ENCODE data around the gene FYN. TPM values are rescaled to one million over a fixed set of nuclear protein-coding genes. Genes with fewer than 3 reads are reported as not detected.

Gene FYN
- total RNA-seq, 1 experiment from 2014 or later = 45.4 TPM

DNA sequence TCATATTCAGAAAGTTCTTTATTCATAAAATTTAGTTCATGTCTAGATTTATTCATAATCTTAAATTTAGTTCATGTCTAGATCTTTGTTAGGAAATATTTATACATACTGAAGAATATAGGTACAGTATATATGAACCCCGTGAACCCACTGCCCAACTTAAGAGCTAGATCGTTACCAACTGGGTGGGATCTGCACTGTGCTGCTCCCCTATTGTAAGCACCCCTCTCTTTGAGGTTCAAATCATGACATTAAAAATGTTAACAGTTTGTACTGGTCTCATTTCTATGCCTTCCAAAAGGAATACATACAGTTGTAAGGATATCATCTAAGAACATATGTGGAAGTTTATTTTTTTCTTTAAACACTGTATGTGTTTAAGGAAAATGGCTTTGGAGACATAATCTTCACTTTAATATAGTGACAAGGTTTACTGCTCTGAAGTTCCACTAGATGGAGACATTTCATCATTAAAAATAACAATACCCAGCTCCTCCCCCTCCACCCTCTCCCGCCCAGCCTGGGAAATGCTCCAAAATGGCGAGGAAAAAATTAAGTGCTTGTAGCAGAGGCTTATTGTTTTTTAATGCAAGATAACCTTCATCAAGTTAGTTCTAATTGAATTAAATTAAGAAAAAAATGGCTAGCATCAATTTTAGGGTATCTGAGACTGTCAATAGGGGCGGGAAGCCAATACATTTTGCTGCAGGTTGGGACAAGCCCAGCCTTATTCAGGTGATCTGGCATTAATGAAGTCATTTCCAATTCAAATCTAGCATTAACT, 163.4 kb downstream of the FYN start:
- Histone ChIP-seq H3K36me3 (replicated peaks; ENCODE audit: control insufficient read depth, insufficient read depth, low read length) (peaks cover 3% of the 10 kb centered on the region), H3K27me3 (ENCODE audit: control insufficient read depth, insufficient read depth, low read length) (no peaks in the 10 kb centered on the region), H3K4me3 (ENCODE audit: insufficient read depth, low read depth, low read length) (no peak overlapping the region)
- peak; percentile 84 for DNase-seq

DNA sequence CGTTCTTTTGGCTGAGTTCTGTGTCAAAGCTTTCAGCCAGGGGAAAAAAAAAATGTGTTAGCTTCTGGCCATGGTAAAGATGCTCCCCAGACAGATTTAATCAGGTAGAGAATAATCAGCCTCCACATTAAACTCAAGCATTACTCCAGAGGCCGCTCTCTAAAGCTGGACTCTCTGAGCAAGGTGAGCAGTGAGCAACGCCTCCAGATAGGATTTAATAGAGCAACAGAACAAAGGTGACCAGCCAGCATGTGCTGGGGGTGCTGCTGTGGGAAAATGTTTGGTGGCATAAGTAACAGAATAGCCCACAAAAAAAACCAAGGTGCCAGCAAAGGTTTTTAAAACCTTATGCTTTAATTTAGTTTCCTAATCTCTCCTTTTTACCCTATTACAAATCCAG, 164.1 kb downstream of the FYN start:
- H3K27me3 ChIP-seq (ENCODE audit: control insufficient read depth, insufficient read depth, low read length) = no peaks in the 10 kb centered on the region
- no peak overlapping the region for H3K4me3 ChIP-seq (ENCODE audit: insufficient read depth, low read depth, low read length)
- no peak for DNase-seq
- H3K36me3 ChIP-seq (replicated peaks; ENCODE audit: control insufficient read depth, insufficient read depth, low read length) = peaks cover 3% of the 10 kb centered on the region; the same call in 1 of the 2 replicates

DNA sequence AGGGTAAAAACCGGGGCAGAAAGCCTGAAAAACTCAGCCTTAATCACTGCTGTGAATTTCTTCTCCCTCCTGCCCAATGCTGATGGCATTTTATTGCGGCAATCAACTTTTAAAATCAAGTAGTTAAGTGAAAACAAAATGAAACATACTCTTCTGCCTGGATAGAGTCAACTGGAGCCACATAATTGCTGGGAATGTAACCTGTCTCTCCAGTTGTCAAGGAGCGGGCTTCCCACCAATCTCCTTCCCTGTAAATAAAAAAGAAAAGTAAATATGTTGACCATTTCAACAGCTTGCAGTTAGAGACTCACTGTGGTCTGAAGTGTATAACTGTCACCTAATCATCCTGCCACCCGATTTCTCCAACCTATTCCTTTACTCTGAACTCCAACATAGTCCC, 165.5 kb downstream of the FYN start:
- no peak overlapping the region for H3K4me3 ChIP-seq (ENCODE audit: insufficient read depth, low read depth, low read length)
- no peaks in the 10 kb centered on the region for H3K27me3 ChIP-seq (ENCODE audit: control insufficient read depth, insufficient read depth, low read length)
- peaks cover 7% of the 10 kb centered on the region for H3K36me3 ChIP-seq (replicated peaks; ENCODE audit: control insufficient read depth, insufficient read depth, low read length)
- no peak for DNase-seq

DNA sequence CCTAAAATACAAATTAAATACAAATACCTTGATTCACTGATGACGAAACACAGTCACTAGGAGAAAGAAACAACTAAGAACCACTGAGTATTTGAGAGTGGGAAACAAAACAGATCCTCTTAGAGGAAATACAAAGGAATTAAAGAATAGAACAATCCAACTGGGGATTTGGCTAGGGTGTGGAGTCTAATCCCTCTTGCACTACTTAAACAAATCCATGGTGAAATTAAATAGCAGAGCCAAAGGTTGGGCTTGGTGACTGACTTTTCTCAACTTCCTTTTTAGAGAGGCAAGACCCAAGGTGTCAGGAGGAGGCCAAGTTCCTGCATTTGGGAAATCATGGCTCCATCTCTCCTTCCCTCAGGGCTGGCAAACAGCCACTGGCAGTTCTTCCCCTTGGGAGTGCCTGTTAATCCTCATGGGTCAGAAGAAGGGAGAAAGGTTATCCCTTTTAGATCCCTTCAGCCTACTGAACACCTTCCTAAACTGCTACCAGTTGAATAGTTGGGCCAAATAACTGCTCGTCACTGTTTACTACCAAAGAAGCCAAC, 166.3 kb downstream of the FYN start:
- Histone ChIP-seq H3K27me3 (ENCODE audit: control insufficient read depth, insufficient read depth, low read length) (no peaks in the 10 kb centered on the region), H3K36me3 (replicated peaks; ENCODE audit: control insufficient read depth, insufficient read depth, low read length) (peaks cover 7% of the 10 kb centered on the region), H3K4me3 (ENCODE audit: insufficient read depth, low read depth, low read length) (no peak overlapping the region)
- no peak for DNase-seq

DNA sequence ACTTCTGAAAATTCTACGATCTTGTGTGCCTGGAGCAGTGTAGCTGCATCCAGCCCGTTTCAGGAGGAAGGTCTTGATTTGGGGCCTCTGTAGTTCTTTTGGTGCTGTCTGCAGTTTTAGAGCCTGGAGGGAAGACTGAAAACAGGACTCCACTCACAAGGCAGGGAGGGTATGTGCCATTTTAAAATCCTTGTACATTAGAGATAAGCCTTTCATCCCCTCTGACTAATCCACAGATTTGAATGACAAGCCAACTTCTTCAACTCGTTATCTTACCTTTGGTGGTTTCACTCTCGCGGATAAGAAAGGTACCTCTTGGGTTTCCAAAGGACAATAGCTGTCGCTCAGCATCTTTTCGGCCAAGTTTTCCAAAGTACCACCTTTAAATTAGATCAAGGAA, 169.5 kb downstream of the FYN start:
- H3K4me3 ChIP-seq (ENCODE audit: insufficient read depth, low read depth, low read length) = no peak overlapping the region
- peaks cover 9% of the 10 kb centered on the region for H3K36me3 ChIP-seq (replicated peaks; ENCODE audit: control insufficient read depth, insufficient read depth, low read length)
- no peaks in the 10 kb centered on the region for H3K27me3 ChIP-seq (ENCODE audit: control insufficient read depth, insufficient read depth, low read length)
- no peak for DNase-seq

DNA sequence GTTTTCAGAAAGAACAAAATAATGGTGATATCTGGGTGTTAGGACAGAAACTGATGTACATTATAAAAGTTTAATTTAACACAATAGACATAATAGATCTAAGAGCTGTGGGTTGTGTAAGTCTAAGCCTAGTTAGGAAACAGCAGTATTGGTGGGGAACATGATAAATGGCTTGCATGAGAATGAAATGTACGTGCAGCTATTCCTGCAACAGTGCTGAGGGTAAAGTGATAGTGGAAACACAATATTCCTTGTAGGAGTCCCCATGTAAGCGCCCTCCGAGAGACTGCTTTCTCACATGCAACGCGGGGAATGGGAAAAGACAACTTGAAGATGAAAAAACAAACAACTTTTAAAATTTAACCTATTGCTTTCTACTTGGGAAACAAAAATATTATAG, 171.0 kb downstream of the FYN start:
- H3K4me3 ChIP-seq (ENCODE audit: insufficient read depth, low read depth, low read length) = no peak overlapping the region
- H3K36me3 ChIP-seq (replicated peaks; ENCODE audit: control insufficient read depth, insufficient read depth, low read length) = peaks cover 7% of the 10 kb centered on the region
- DNase-seq = no peak
- H3K27me3 ChIP-seq (ENCODE audit: control insufficient read depth, insufficient read depth, low read length) = no peaks in the 10 kb centered on the region

DNA sequence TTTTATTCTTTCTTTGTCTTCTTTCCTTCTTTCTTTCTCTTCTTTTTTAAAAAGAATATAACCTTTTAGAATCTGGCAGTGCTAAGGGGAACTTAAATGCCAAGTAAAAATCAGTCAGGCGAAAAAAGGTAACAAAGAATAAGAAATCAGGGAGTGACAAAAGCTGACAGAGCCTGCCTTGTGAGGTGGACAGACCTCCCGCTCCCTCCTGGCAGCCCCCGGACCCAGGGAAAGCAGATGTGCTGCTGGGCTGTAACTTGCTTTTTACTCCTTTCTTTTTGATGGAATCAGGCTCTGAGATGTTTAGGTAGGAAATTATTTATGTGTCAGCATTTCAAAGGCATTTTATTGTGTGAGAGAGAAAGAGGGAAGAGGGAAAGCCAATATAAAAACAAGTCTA, 172.1 kb downstream of the FYN start:
- Histone ChIP-seq H3K36me3 (replicated peaks; ENCODE audit: control insufficient read depth, insufficient read depth, low read length) (peaks cover 8% of the 10 kb centered on the region), H3K27me3 (ENCODE audit: control insufficient read depth, insufficient read depth, low read length) (no peaks in the 10 kb centered on the region), H3K4me3 (ENCODE audit: insufficient read depth, low read depth, low read length) (no peak overlapping the region)
- DNase-seq = no peak

DNA sequence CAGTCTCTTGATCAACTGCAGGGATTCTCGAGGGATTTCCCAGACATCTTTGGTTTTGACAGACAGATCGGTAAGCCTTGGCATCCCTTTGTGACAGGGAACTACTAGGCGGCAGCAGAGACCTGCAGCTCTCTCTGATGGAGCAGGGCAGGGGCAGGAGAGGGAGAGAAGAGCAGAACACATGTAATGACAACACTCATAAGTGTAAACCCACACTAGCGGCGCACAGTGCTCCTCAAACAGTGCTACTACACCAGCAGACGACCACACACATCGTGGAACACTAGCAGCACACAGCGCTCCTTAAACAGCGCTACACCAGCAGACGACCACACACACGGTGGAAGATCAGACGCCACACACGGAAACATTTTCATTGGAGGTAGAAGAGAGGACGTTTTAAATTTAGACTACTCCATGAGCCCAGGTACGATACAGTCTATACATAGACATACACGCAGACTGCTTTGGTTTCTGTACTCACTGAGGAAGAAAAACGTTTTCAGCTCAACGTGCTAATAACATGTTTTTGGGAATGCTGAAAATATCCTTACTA, 173.0 kb downstream of the FYN start:
- peaks cover 8% of the 10 kb centered on the region for H3K36me3 ChIP-seq (replicated peaks; ENCODE audit: control insufficient read depth, insufficient read depth, low read length)
- no peak overlapping the region for H3K4me3 ChIP-seq (ENCODE audit: insufficient read depth, low read depth, low read length)
- H3K27me3 ChIP-seq (ENCODE audit: control insufficient read depth, insufficient read depth, low read length) = no peaks in the 10 kb centered on the region
- DNase-seq = no peak

DNA sequence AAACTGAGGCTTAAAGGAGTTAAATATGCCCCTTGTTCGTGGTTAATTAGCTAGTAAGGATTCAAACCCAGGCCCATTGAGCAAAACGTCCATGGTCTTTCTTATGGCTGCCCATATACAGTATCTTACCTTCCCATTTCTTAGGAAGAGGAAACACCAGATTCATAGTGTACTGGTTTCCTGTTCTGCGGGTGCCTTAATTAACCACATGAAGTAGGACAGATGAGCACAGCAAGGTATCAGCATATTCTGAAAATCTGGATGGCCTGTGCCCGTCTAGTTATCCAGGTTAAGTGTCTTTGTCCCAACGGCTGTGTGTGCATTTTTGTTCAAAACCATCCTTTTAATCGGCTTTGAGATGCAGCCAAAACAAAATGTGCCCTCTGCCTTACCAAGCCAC, 174.1 kb downstream of the FYN start:
- H3K27me3 ChIP-seq (ENCODE audit: control insufficient read depth, insufficient read depth, low read length) = no peaks in the 10 kb centered on the region
- H3K4me3 ChIP-seq (ENCODE audit: insufficient read depth, low read depth, low read length) = no peak overlapping the region
- DNase-seq = no peak
- H3K36me3 ChIP-seq (replicated peaks; ENCODE audit: control insufficient read depth, insufficient read depth, low read length) = peaks cover 11% of the 10 kb centered on the region

DNA sequence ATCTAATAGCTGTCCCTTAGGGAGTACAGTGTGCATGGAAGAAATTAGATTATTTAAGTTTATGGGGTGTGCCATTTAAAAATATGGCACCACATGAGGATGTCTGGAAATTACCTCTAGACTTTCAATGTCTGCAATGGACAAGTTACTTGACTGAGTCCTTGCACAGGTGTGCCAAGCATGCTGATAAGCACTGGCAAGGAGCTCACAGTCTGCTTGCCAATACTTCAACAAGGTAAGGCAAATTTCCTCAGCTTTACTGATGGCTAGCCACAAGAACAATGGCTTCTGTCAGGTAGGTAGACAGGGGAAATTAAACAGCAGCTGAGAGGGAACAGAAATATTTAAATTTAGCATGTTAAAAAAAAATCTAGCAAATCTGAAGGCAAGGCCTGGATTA, 176.4 kb downstream of the FYN start:
- Histone ChIP-seq H3K4me3 (ENCODE audit: insufficient read depth, low read depth, low read length) (no peak overlapping the region), H3K36me3 (replicated peaks; ENCODE audit: control insufficient read depth, insufficient read depth, low read length) (peaks cover 12% of the 10 kb centered on the region)
- no peak for DNase-seq

DNA sequence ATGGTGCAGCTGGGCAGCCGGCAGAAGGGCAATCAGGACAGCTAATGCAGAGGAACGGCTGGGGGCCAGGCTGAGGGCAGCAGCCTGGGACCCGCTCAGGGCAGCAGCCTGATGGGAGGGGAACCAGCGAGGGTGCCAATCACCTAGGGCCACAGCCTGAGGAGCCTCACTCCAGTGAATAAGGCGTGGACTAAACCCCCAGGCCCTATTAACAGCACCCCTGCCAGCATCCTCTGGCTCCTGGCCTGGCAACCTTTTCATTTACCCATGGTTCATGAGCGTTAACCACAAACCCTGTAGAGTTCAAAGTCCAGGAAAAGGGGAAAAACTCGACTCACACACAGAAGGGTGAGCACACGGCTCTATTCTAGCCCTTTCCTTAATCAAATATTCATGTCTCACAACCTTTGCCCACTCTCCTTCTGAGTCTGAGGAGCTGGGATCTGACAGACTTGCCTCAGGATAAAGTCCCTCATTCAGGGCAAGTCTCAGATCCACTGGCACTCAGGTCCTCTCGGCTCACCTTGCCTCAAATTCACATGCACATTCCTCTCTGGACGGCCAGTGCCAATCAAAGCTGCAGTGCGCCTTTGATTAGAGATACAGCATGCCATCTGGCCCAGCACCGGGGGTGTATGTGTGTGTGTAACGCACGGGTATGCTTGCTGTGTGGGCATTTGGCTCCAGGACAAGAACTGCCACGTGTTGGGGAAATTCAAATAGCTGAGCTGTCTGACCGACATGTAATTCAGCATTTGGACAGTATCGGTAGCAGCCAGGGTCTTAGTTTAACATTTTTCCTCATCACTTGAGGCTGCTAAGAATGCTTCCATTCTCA, 180.7 kb downstream of the FYN start:
- no peak for DNase-seq
- Histone ChIP-seq H3K36me3 (replicated peaks; ENCODE audit: control insufficient read depth, insufficient read depth, low read length) (peaks cover 17% of the 10 kb centered on the region), H3K27me3 (ENCODE audit: control insufficient read depth, insufficient read depth, low read length) (no peaks in the 10 kb centered on the region), H3K4me3 (ENCODE audit: insufficient read depth, low read depth, low read length) (no peak overlapping the region)

More for the DNA sequence above, 176.4 kb downstream of the FYN start:
- no peaks in the 10 kb centered on the region for H3K27me3 ChIP-seq (ENCODE audit: control insufficient read depth, insufficient read depth, low read length)

DNA sequence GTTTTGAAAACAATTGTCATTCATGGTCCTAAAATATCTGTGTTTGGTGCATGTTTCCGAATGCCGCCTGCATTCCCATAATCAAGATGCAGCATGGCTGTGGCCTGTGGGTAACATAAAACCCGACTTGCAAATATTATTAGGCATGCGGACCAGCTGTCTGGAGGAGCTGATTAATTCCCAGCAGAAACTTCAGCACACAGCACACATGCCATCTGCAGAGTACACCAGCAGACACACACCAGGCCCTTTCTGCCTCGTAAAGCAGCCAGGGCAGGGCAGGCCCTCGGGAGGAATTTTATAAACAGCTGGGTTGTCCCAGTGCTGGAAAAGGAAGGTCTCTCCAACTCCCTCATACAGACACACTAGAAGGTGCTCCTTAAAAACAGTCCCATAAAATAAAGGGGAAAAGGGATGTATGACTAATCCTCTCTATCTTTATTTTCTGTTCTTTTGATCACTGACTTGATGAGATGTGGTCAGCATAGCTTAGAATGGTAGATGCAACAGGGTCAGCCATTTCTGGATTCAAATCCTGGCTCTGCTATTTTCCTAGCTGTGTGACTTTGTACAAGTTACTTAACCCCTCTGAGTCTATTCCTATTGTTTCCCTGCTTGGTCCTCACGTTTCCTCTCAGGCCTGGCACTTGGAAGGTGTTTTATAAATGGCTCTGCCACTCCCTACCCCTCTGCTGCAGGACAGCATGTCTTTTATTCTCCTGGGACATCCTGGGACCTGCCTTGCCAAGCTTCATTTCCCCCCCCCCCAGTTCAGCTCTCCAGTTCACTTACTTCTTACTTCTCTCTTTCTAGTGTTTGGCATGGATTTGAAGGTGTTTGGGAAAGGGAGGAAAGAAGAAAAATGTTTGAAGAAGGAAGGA, 181.7 kb downstream of the FYN start:
- no peak for DNase-seq
- H3K4me3 ChIP-seq (ENCODE audit: insufficient read depth, low read depth, low read length) = no peak overlapping the region
- H3K27me3 ChIP-seq (ENCODE audit: control insufficient read depth, insufficient read depth, low read length) = no peaks in the 10 kb centered on the region
- peaks cover 15% of the 10 kb centered on the region for H3K36me3 ChIP-seq (replicated peaks; ENCODE audit: control insufficient read depth, insufficient read depth, low read length)

DNA sequence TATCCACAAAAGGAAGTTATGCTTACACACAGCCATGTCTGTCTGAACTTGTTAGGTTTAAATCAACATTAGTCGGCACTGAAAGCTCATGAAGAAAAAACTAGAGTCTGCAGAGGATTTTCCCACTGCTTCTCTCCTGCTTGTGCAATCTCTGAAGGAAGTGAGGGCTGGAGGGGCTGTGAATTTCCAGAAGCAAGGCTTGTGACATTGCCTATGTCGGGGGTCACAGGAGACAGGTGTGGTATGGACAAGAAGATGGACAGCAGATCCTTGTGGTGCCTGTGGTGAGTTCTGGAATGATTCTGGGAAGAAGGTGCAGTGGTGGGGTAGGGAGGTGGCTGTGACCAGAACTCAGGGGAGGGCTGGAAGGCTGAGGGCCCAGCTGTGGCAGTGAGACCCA, 183.3 kb downstream of the FYN start:
- no peak for DNase-seq
- H3K36me3 ChIP-seq (replicated peaks; ENCODE audit: control insufficient read depth, insufficient read depth, low read length) = peaks cover 15% of the 10 kb centered on the region
- H3K4me3 ChIP-seq (ENCODE audit: insufficient read depth, low read depth, low read length) = no peak overlapping the region

DNA sequence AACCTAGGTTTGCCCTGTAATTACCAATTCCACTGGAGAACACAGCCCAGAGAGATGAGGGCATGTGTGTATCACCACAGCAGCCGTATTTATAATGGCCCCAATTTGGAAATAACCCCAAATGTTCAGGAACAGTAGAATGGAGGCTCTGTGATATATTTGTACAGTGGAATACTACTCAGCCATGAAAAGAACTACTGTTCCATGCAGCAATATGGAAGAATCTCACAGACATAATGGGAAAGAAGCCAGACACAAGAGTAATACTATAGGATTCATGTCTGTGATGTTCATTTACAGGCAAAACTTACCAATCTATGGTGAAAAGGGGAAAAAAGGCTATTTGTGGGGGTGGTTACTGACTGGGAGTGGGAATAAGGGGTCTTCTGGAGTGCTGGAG, 183.8 kb downstream of the FYN start:
- Histone ChIP-seq H3K36me3 (replicated peaks; ENCODE audit: control insufficient read depth, insufficient read depth, low read length) (peaks cover 16% of the 10 kb centered on the region), H3K27me3 (ENCODE audit: control insufficient read depth, insufficient read depth, low read length) (no peaks in the 10 kb centered on the region), H3K4me3 (ENCODE audit: insufficient read depth, low read depth, low read length) (no peak overlapping the region)
- DNase-seq = no peak

More for the DNA sequence above, 183.3 kb downstream of the FYN start:
- no peaks in the 10 kb centered on the region for H3K27me3 ChIP-seq (ENCODE audit: control insufficient read depth, insufficient read depth, low read length)

Data from H7 (cell line).